GM21576 (cell line): ENCODE data around the gene DCC.

Experiments
- ATAC-seq: cut with Tn5 transposase; IDR thresholded peaks from one replicate; pipeline ENCODE4 v1.9.1; 2021; ENCODE audit warnings: mild to moderate bottlenecking, moderate library complexity; ENCODE audit not compliant: unreplicated experiment

Gene DCC

GRCh38 chr18:52667463-52668065, 327.6 kb downstream of the DCC start:
- ATAC-seq, result no peak

DNA sequence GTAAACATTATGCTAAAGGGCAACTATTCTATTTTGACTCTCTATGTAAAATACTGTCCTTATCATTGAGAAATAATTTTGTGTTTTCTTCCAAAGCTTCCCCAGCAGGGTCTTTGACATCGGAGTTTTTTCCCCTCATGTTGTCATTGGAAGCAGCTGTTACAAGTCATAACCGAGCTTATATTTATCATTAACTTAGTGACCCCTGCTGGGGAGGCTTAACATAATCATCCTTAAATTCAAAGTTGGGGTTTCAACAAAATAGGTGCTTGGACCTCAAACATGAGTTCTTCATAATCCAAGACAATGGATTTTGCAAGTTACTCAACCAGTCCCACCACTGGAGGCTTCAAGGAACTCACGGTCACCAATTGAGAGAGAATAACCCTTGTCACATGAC, 330.9 kb downstream of the DCC start:
- no peak for ATAC-seq

DNA sequence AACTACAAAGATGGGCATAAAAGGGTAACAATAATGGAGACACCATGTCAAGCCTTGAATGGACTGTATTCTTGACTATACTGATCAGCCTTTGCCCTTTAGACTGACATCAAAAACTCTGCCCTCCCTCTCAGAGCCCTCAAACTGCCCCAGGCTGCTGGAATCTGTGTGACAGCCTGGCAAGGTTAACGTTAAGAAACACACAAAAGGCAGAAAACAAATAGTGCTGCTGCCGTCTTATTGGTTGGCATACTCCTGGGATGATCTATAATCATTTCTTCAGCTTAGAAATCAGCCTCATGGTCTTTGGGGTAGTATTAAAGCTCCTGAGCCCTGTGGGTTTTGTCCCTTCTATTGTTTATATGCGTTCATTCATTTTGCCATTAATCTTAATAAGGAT, 338.0 kb downstream of the DCC start:
- no peak for ATAC-seq

DNA sequence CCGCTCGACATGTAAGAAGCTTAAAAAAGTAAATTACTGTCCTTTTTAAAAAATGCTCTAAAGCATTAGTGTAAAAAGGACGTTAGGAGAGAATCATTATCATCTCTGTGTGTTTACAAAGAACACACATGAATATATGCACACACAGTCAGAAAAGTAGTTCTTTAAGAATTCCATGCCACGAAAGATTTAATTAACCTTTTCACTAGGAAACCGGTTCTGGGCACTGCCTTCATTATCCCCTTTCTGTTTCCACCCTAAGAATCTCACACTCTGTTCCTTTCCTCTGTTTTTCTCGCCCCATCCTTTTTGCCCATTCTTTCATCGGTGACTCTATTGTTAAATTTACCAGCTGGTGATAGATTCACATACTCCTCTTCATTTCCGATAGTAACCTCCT, 338.6 kb downstream of the DCC start:
- no peak for ATAC-seq

DNA sequence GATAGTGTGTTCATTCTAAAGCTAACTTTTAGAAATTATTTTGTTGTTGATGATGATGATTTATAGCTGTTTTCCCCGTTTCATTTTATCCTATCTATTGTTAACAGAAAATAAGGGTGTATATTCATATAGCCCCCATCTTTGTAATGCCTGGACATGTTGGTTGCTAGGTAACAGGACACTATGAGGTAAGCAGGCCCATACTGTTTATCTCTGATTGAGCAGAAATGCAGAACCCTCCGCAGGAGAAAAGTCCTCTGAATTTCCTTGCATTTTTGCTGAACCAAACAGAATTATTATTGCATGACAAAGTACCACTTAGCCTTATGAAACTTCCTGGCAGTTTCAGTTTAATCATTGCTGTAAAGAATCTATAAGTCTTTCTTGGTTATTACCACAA, 339.4 kb downstream of the DCC start:
- no peak for ATAC-seq

GRCh38 chr18:52682260-52682659, 342.3 kb downstream of the DCC start:
- no peak for ATAC-seq

- no peak for ATAC-seq
These were observed 345.3 kb downstream of the DCC start for GRCh38 chr18:52685316-52685715.

- ATAC-seq, result no peak
These were observed 351.8 kb downstream of the DCC start for GRCh38 chr18:52691841-52692240.

- ATAC-seq, result no peak
These were observed 354.8 kb downstream of the DCC start for GRCh38 chr18:52694804-52695203.

DNA sequence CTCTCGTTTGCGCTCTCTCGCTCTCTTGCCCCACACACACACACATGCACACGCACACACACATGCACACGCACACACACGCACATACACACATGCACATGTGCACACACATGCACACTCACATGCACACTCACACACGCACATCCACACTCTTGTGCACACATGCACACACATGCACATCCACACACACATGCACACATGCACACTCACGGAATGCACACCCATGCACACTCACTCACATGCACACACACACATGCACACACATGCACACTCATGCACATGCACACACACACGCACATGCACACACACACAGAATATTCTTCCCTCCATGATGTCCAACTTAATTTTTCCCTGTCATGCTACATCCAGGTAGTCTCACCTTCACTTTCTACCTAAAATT, 360.1 kb downstream of the DCC start:
- no peak for ATAC-seq

- ATAC-seq, result no peak
These were observed 360.8 kb downstream of the DCC start for GRCh38 chr18:52700816-52701215.

GRCh38 chr18:52701219-52701935, 361.4 kb downstream of the DCC start:
- no peak for ATAC-seq

- ATAC-seq, result no peak
These were observed 375.4 kb downstream of the DCC start for GRCh38 chr18:52715421-52715820.

- no peak for ATAC-seq
These were observed 376.0 kb downstream of the DCC start for GRCh38 chr18:52715991-52716390.

GRCh38 chr18:52716973-52717372, 377.0 kb downstream of the DCC start:
- ATAC-seq, result no peak

DNA sequence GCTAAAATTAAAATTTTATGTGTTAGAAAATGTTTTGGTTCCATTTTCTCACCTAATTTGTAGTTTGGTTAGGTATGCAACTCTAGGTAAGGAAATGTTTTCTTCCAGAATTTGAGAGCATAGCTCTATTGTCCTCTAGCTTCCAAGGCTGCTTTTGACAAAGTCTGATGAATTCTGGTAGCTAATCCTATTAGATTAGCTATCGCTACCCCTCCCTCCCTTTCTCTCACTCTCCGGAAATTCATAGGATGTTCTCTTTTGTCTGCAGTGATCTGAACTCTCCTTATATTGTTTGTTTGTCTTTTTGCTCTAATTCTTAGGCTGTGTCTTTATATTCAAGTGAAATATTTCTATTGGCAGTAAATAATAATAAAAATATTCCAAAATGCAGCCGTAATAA, 382.9 kb downstream of the DCC start:
- no peak for ATAC-seq

DNA sequence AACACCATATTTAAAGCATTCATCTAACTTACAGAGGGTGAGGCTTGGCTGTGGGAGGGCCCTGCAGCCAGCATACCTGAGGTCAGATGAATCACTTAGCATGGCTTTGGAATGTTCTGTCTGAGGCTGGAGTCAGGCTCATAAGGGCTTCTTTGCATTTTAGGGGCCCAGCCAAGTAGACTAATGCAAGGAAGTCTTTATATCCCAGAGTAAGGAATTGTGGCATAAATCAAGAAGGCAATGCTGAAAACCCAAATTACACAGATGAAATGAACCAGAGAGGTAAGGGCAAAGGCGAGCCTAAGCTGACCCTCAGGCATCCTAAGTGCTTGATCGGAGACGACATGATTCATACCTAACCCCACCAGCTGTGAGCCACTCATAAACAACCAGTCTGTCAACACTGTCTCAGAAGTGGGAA, 383.6 kb downstream of the DCC start:
- ATAC-seq, result no peak

DNA sequence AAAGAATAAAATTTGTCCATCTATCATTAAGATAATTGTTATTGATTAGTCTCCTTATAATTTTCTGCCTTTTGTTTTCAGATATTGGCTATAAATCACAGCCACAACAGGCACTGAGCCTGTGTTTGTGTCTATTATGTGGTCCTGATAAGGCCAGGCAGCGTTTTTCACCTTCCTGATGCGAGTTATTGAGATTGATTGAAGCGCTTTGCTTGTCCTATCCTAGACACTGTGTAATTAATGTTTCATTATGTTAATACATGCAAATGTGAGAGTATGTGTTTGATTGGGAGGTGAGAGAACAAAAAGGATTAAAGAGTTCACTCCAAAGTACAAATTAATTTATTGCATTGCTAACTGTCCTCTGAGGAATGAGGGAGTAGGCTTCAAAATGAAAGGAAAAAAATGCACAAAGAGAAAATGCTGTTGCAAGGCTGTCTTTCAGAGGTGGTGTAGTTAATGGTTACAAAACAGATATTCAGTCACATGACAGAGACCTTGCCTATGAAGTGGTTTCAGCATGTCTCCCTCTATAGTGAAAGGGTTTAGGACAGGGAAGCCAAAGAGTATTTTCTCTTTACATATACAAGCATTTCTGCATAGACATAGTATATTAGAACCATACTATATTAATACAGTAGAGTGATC, 391.1 kb downstream of the DCC start:
- no peak for ATAC-seq

- no peak for ATAC-seq
These were observed 398.9 kb downstream of the DCC start for GRCh38 chr18:52738946-52739345.

DNA sequence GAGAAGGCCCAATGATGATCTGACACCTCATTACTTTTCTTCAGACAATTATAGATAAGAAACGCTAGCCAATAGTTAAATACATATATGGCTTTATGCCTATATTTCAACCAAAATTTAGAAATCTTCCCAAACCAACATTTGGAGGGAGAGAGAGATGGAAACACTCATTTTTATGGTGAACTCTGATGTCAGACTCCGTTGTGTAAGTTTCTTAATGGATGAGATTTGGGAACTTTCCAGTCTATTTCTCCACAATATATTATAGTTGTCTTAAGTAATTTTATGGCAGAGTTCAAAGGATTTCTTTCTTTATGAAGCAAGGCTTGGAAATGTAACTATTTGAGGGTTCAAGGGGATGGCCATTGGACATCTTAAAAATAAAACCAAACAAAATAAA, 407.0 kb downstream of the DCC start:
- ATAC-seq, result no peak

DNA sequence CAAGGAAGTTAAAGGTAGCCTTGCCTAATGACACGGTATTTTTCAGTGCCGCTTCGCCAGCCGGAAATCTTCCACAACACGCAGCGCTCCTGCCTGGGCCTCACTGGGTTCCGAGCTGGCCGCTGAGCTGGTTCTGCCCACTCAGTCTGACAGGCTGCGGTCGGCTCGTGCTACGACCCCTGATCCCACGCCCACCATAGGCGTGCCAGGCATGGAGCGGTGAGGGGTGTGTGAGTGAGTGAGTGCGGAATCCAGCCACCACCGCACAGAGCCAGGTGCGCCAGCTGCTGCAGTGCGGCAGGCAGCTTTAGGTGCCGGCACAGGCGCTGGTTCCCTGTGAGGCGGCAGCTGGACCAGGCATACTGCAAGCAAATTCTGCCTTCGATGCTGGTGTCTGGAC, 407.9 kb downstream of the DCC start:
- ATAC-seq, result no peak

DNA sequence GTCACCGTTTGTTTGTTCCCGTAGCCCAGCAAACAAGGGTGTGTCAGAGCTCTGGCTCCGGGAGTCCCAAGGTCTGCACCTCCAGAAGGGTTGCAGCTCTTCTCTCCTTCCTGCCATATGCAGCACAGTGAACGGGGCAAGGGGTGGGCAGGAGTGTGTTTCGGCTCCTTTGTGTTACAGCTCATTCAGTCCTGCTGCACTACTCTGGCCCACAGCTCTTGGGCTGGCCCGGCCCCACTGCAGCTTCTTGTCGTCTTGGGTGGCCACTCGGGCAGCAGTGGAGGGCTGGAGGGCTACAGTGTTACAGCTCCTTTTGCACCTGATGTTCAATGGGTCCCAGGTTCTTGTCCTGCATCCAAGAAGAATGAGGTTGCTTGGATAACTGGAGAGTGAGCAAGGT, 408.3 kb downstream of the DCC start:
- no peak for ATAC-seq
